Keratinocyte (primary cell): Measurements from ENCODE around the gene TGM5. TPM values are rescaled to one million over a fixed set of nuclear protein-coding genes. Genes with fewer than 3 reads are reported as not detected.
A peak's percentile ranks its signal among the peaks of the same experiment; 100 is the strongest.

ENCODE experiments used
- DNase-seq: peaks from one replicate; pipeline ENCODE4 v3.0.0-alpha.2; 2011; ENCODE audit warnings: low read depth, missing footprints, low spot score
- FAIRE-seq: peaks from 2 replicates; lab custom pipeline; 2011; peaks lifted over from hg19 to GRCh38; lab: Jason Lieb, UNC
- H2AFZ ChIP-seq: 2 replicates; pipeline ENCODE4 v1.6.0; 2012; ENCODE audit warnings: low read length, control low read depth, inconsistent platforms; ENCODE audit not compliant: control insufficient read depth
- H3K27ac ChIP-seq: 2 replicates; pipeline ENCODE4 v1.5.1; 2011; ENCODE audit warnings: low read length; ENCODE audit not compliant: control insufficient read depth, insufficient read depth
- H3K27me3 ChIP-seq: 3 replicates; pipeline ENCODE4 v1.6.0; 2011; ENCODE audit warnings: low read length; ENCODE audit not compliant: control insufficient read depth, insufficient read depth; ENCODE audit errors: extremely low read depth
- H3K36me3 ChIP-seq, 2 experiments: 2 replicates in 1 of 2; 3 replicates in 1 of 2; pipeline ENCODE4 v1.5.1; 2011; ENCODE audit warnings: low read length in 2 of 2, mild to moderate bottlenecking in 1 of 2; ENCODE audit not compliant: control insufficient read depth in 2 of 2, insufficient read depth in 2 of 2; ENCODE audit errors: extremely low read depth in 1 of 2
- H3K4me1 ChIP-seq: 3 replicates; pipeline ENCODE4 v1.5.1; 2011; ENCODE audit warnings: low read length; ENCODE audit not compliant: control insufficient read depth, insufficient read depth; ENCODE audit errors: extremely low read depth
- H3K4me2 ChIP-seq: 3 replicates; pipeline ENCODE4 v1.6.0; 2011; ENCODE audit warnings: low read depth, low read length; ENCODE audit not compliant: control insufficient read depth, insufficient read depth; ENCODE audit errors: extremely low read depth
- H3K4me3 ChIP-seq, 3 experiments: fragments of 200-600 bp in 1 of 3; sonication (generic) in 1 of 3; 2 replicates in 2 of 3; 3 replicates in 1 of 3; pipeline ENCODE4 v1.5.1; 2011 to 2016; ENCODE audit warnings: low read length in 3 of 3, mild to moderate bottlenecking in 3 of 3, control low read depth in 2 of 3, inconsistent platforms in 1 of 3, low read depth in 1 of 3, mixed read lengths in 1 of 3, mixed run types in 1 of 3, moderate library complexity in 1 of 3; ENCODE audit not compliant: control insufficient read depth in 2 of 3, insufficient read depth in 2 of 3; ENCODE audit errors: extremely low read depth in 1 of 3
- H3K79me2 ChIP-seq: 2 replicates; pipeline ENCODE4 v1.6.0; 2012; ENCODE audit warnings: low read length; ENCODE audit not compliant: control insufficient read depth, insufficient read depth
- H3K9ac ChIP-seq: 3 replicates; pipeline ENCODE4 v1.6.0; 2011; ENCODE audit warnings: low read length; ENCODE audit not compliant: control insufficient read depth, insufficient read depth; ENCODE audit errors: extremely low read depth
- H3K9me1 ChIP-seq: 3 replicates; pipeline ENCODE4 v1.6.0; 2011; ENCODE audit warnings: low read length; ENCODE audit not compliant: control insufficient read depth, insufficient read depth; ENCODE audit errors: extremely low read depth
- H3K9me3 ChIP-seq: 2 replicates; pipeline ENCODE4 v1.5.1; 2012; ENCODE audit warnings: low read depth, low read length; ENCODE audit not compliant: control insufficient read depth
- H4K20me1 ChIP-seq: 3 replicates; pipeline ENCODE4 v1.6.0; 2011; ENCODE audit warnings: low read length; ENCODE audit not compliant: control insufficient read depth, insufficient read depth; ENCODE audit errors: extremely low read depth
- EZH2 ChIP-seq: IDR thresholded peaks from one replicate; pipeline ENCODE4 v1.6.1; 2012; ENCODE audit warnings: inconsistent platforms, mild to moderate bottlenecking, low read length, moderate library complexity
- dilution Hi-C: fragments of 300-500 bp; cut with MboI; formaldehyde crosslinking; loops from one replicate; pipeline ENCODE4 v1.7.0; 2020; ENCODE audit warnings: low sequenced_read_pairs; ENCODE audit not compliant: extremely low pct_ligation_motif_present
- polyA plus RNA-seq, 5 experiments: library from polyadenylated mRNA; depleted of rRNA in 3 of 5; stranded (reverse) in 3 of 5; stranded (forward) in 1 of 5; unstranded in 1 of 5; fragments of >200 nt; gene quantifications; 1 replicate in 1 of 5; 2 replicates in 3 of 5; 3 replicates in 1 of 5; pipeline versions ENCODE4 v1.2.1 to v1.2.3, GENCODE V29; 2011 to 2012; ENCODE audit warnings: missing spikeins in 2 of 5, low read depth in 1 of 5, low replicate concordance in 1 of 5
- TF ChIP-seq, protein P1 (sequence below), 3 experiments: IDR thresholded peaks in 1 of 3; conservative IDR thresholded peaks in 1 of 3; optimal IDR thresholded peaks in 1 of 3; 2 replicates in 2 of 3; 3 replicates in 1 of 3; pipeline versions ENCODE3 to v1.5.1; 2011; ENCODE audit warnings: low read length in 3 of 3, mild to moderate bottlenecking in 3 of 3, moderate library complexity in 2 of 3, control low read depth in 1 of 3, inconsistent platforms in 1 of 3; ENCODE audit not compliant: insufficient read depth in 2 of 3; ENCODE audit errors: extremely low read depth in 1 of 3

TGM5 gene
- polyA plus RNA-seq, 1 donor (not counting 4 experiments of a cell fraction or from before 2014, with no cell fraction given) = not detected

DNA sequence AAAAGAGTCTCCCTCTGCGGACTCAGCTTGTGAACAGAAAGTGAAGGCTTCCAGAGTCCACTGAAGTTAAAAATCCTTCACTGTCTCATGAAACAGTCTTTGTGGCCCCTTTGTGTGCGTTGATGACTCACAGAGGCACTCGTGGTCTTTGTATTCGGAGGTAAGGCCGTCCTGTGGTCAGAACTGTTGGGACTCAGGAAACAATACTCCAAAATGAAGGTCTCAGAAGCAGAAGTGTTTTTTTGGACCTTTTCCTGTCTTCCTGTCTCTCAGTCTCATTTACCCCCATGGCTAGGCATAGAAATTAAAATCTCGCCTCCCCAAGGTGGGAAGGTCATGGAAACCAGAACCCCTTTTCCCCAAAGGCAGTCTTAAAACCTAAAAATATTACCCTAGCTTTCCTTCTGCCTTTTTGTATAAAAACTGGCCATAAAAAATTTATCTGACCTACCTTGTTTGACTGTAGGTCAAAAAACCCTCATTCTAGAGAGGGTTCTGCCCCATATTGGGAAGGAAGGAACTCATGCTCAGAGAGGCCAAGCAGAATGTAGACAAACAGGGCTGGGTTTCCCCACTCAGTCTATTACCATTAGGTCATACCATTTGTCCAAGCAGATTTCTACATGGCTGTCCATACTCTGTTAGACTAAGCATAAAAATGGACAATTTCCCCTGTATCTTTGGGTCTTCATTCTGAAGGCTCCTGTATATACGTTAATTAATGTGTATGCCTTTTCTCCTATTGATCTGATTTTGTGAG, 26.8 kb downstream of the TGM5 start:
- dilution Hi-C loops = no loop called here
- Histone ChIP-seq H2AFZ (no peak overlapping the region), H3K9ac (no peak overlapping the region), H4K20me1 (no peaks in the 10 kb centered on the region), H3K27ac (no peak overlapping the region), H3K4me2 (no peak overlapping the region), H3K27me3 (peaks cover 4% of the 10 kb centered on the region), H3K4me3 (no peak overlapping the region), H3K9me3 (no peaks in the 10 kb centered on the region), H3K36me3 (no peaks in the 10 kb centered on the region), H3K79me2 (no peaks in the 10 kb centered on the region), H3K4me1 (peaks cover 6% of the 10 kb centered on the region), H3K9me1 (no peaks in the 10 kb centered on the region)
- TF ChIP-seq, protein P1, sequence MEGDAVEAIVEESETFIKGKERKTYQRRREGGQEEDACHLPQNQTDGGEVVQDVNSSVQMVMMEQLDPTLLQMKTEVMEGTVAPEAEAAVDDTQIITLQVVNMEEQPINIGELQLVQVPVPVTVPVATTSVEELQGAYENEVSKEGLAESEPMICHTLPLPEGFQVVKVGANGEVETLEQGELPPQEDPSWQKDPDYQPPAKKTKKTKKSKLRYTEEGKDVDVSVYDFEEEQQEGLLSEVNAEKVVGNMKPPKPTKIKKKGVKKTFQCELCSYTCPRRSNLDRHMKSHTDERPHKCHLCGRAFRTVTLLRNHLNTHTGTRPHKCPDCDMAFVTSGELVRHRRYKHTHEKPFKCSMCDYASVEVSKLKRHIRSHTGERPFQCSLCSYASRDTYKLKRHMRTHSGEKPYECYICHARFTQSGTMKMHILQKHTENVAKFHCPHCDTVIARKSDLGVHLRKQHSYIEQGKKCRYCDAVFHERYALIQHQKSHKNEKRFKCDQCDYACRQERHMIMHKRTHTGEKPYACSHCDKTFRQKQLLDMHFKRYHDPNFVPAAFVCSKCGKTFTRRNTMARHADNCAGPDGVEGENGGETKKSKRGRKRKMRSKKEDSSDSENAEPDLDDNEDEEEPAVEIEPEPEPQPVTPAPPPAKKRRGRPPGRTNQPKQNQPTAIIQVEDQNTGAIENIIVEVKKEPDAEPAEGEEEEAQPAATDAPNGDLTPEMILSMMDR (optimal IDR thresholded peaks at IDR 0.05 in 1 of 3, IDR thresholded peaks at IDR 0.05 in 1 of 3, conservative IDR thresholded peaks at IDR 0.05 in 1 of 3; ENCODE audit: extremely low read depth in 1 of 3, insufficient read depth in 2 of 3, low read length in 3 of 3) = no peak
- TF ChIP-seq EZH2 = no peak
- DNase-seq (no peak), FAIRE-seq (no peak)

DNA sequence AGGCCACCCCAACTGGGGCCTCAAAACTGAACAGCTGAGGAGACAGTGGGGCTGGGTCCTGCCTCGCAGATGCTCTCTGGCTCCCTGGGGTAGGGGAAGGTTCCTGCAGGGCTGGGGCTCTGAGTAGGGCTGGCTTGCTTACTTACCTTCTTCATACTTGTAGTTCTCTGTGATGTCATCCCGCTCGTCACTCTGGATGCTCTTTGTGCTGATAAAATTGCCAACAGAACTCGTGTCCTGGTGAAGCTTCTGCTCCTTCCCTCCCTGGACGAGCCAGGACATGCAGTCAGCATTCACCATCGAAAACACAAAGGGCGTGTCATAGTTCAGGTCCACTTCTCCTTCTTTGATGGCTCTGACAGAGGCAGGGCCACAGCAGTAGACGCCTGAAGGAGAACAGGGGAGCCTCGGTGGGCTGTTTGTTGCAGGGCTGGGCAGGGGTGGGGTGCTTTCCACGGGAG, 28.0 kb downstream of the TGM5 start:
- H3K4me3 ChIP-seq = no peak overlapping the region
- no peaks in the 10 kb centered on the region for H3K9me3 ChIP-seq
- H3K9ac ChIP-seq = no peak overlapping the region
- no peaks in the 10 kb centered on the region for H3K9me1 ChIP-seq
- H3K27ac ChIP-seq = no peak overlapping the region
- no peak overlapping the region for H2AFZ ChIP-seq
- no peaks in the 10 kb centered on the region for H3K79me2 ChIP-seq
- H3K36me3 ChIP-seq = no peaks in the 10 kb centered on the region
- peaks cover 6% of the 10 kb centered on the region for H3K4me1 ChIP-seq
- H3K4me2 ChIP-seq = no peak overlapping the region
- dilution Hi-C loops = no loop called here
- TF ChIP-seq, protein P1 (optimal IDR thresholded peaks at IDR 0.05 in 1 of 3, IDR thresholded peaks at IDR 0.05 in 1 of 3, conservative IDR thresholded peaks at IDR 0.05 in 1 of 3; ENCODE audit: extremely low read depth in 1 of 3, insufficient read depth in 2 of 3, low read length in 3 of 3) = no peak
- TF ChIP-seq EZH2 = no peak
- no peak for DNase-seq
- peaks cover 4% of the 10 kb centered on the region for H3K27me3 ChIP-seq
- H4K20me1 ChIP-seq = no peaks in the 10 kb centered on the region
- peak; percentile 43 for FAIRE-seq
